H1 (cell line): ENCODE results near the gene TYRP1. TPM values are rescaled to one million over a fixed set of nuclear protein-coding genes. Genes with fewer than 3 reads are reported as not detected.

Experiments used
- BACH1 ChIP-seq: IDR thresholded peaks from 2 replicates; pipeline ENCODE4 v1.6.1; 2012; ENCODE audit warnings: low read length, improper control_type of control experiment
- CBX8 ChIP-seq: fragments of 300-800, 300-1000 bp; sonication (generic); IDR thresholded peaks from 2 replicates; pipeline ENCODE4 v1.7.1; 2016; ENCODE audit warnings: low read depth, low read length, borderline replicate concordance
- CHD2 ChIP-seq: IDR thresholded peaks from 2 replicates; pipeline ENCODE4 v1.6.1; 2012; ENCODE audit warnings: low read length, improper control_type of control experiment
- CREB1 ChIP-seq: IDR thresholded peaks from 2 replicates; pipeline ENCODE4 v1.6.1; 2012; ENCODE audit warnings: inconsistent platforms
- CTBP2 ChIP-seq: IDR thresholded peaks from 2 replicates; pipeline ENCODE4 v1.7.0; 2011; ENCODE audit warnings: borderline replicate concordance, mild to moderate bottlenecking, moderate library complexity, mixed read lengths, low read length; ENCODE audit not compliant: insufficient read depth, insufficient read length
- polyA plus RNA-seq, 7 experiments: library from polyadenylated mRNA; depleted of rRNA in 3 of 7; stranded (reverse) in 5 of 7; unstranded in 2 of 7; fragments of >200 nt in 5 of 7; fragments of 200-250 nt in 2 of 7; gene quantifications; 1 replicate in 5 of 7; 2 replicates in 1 of 7; 4 replicates in 1 of 7; pipeline versions ENCODE4 v1.2.1 to v1.2.3, GENCODE V29; 2011 to 2013; ENCODE audit warnings: missing spikeins in 2 of 7, mixed read lengths in 2 of 7
- total RNA-seq: library from RNA; stranded (reverse); fragmentation: NEBNext Ultra II Directional; extraction: Animal tissue kit (Norgen Biotek cat#: 25700); gene quantifications from 2 replicates; pipeline ENCODE4 v1.2.1, GENCODE V29; 2021

TYRP1 gene
- total and polyA plus RNA-seq, 2 of the 8 experiments (the other 6 are each of a cell fraction or from before 2014, with no cell fraction given): 0.15 TPM; not detected in 1

- TF ChIP-seq CBX8 (no peak), CTBP2 (no peak), CREB1 (no peak), CHD2 (no peak), BACH1 (no peak)
Observed at GRCh38 chr9:12656803-12657202, 36.4 kb upstream of the TYRP1 start (continued).
